Neural progenitor cell (in vitro differentiated cells): ENCODE data around the gene PDCD11. TPM values are rescaled to one million over a fixed set of nuclear protein-coding genes. Genes with fewer than 3 reads are reported as not detected.
A peak's percentile ranks its signal among the peaks of the same experiment; 100 is the strongest.

Experiments
- DNase-seq: peaks from one replicate; pipeline ENCODE4 v3.0.0-alpha.2; 2016; ENCODE audit warnings: low spot score
- H2AFZ ChIP-seq: fragments of 200-600 bp; sonication (generic); replicated peaks from 2 replicates; pipeline ENCODE4 v1.6.1; 2016; ENCODE audit warnings: antibody characterized with exemption
- H3F3A ChIP-seq: fragments of 200-600 bp; sonication (generic); 2 replicates; pipeline ENCODE4 v1.6.1; 2016; ENCODE audit warnings: antibody characterized with exemption, low read depth
- H3K27ac ChIP-seq: fragments of 200-600 bp; sonication (generic); 2 replicates; pipeline ENCODE4 v1.5.1; 2016; ENCODE audit warnings: mild to moderate bottlenecking
- H3K27me3 ChIP-seq: fragments of 200-600 bp; sonication (generic); 2 replicates; pipeline ENCODE4 v1.6.1; 2016; ENCODE audit warnings: mild to moderate bottlenecking, moderate library complexity
- H3K36me3 ChIP-seq: fragments of 200-600 bp; sonication (generic); 2 replicates; pipeline ENCODE4 v1.5.1; 2016
- H3K4me1 ChIP-seq: fragments of 200-600 bp; sonication (generic); 2 replicates; pipeline ENCODE4 v1.6.1; 2016; ENCODE audit warnings: mixed run types
- H3K4me2 ChIP-seq: fragments of 200-600 bp; sonication (generic); 2 replicates; pipeline ENCODE4 v1.6.1; 2016
- H3K4me3 ChIP-seq: fragments of 200-600 bp; sonication (generic); 2 replicates; pipeline ENCODE4 v1.5.1; 2016
- H3K79me2 ChIP-seq: fragments of 200-600 bp; sonication (generic); 2 replicates; pipeline ENCODE4 v1.6.1; 2016; ENCODE audit warnings: low read depth
- H3K9ac ChIP-seq: fragments of 200-600 bp; sonication (generic); 2 replicates; pipeline ENCODE4 v1.6.1; 2016
- H3K9me3 ChIP-seq: fragments of 200-600 bp; sonication (generic); 2 replicates; pipeline ENCODE4 v1.5.1; 2016; ENCODE audit warnings: low read depth
- H4K20me1 ChIP-seq: fragments of 200-600 bp; sonication (generic); 2 replicates; pipeline ENCODE4 v1.6.1; 2016; ENCODE audit warnings: low read depth
- H3K27ac Mint-ChIP-seq: 3 replicates; pipeline ENCODE4 v1.8.0; 2021; ENCODE audit warnings: mixed read lengths
- H3K27me3 Mint-ChIP-seq: 2 replicates; pipeline ENCODE4 v1.8.0; 2022; ENCODE audit warnings: low read depth, mild to moderate bottlenecking, inconsistent platforms, moderate library complexity, mixed read lengths; ENCODE audit not compliant: insufficient read depth
- H3K36me3 Mint-ChIP-seq: 3 replicates; pipeline ENCODE4 v1.8.0; 2021; ENCODE audit warnings: mixed read lengths
- H3K4me1 Mint-ChIP-seq: 3 replicates; pipeline ENCODE4 v1.8.0; 2021; ENCODE audit warnings: mixed read lengths
- H3K4me3 Mint-ChIP-seq: 3 replicates; pipeline ENCODE4 v1.8.0; 2021; ENCODE audit warnings: mild to moderate bottlenecking, moderate library complexity, mixed read lengths
- H3K9me3 Mint-ChIP-seq: 3 replicates; pipeline ENCODE4 v1.8.0; 2020; ENCODE audit warnings: mixed read lengths
- CTCF ChIP-seq: fragments of 200-600 bp; sonication (generic); IDR thresholded peaks from 2 replicates; pipeline ENCODE4 v1.5.1; 2017; ENCODE audit warnings: antibody characterized with exemption, mild to moderate bottlenecking
- EZH2 ChIP-seq: fragments of 200-600 bp; sonication (generic); IDR thresholded peaks from 2 replicates; pipeline ENCODE4 v1.6.1; 2017; ENCODE audit warnings: antibody characterized with exemption, mild to moderate bottlenecking, moderate library complexity
- EZH2phosphoT487 ChIP-seq: fragments of 200-600 bp; sonication (generic); IDR thresholded peaks from 2 replicates; pipeline ENCODE4 v1.6.1; 2017; ENCODE audit warnings: antibody characterized with exemption
- microRNA counts: library from miRNA; unstranded; fragments of <30 nt; microRNA quantifications from one replicate; lab custom pipeline; 2016
- microRNA-seq: library from miRNA; unstranded; fragments of <30 nt; microRNA quantifications from one replicate; pipeline ENCODE4, GENCODE V29; 2016
- total RNA-seq: library from RNA; depleted of rRNA; stranded (reverse); fragments of >200 nt; gene quantifications from 2 replicates; pipeline ENCODE4 v1.2.3, GENCODE V29; 2015; ENCODE audit warnings: low replicate concordance

The PDCD11 gene
- total RNA-seq, 1 donor from 2014 or later: 42.8 TPM

GRCh38 chr10:103493362-103493915 lies 97.0 kb downstream of the PDCD11 start, which contains the start of gene NEURL1:
Gene NEURL1, plus strand, starts transcription at chr10:103493705. Its CDS starts 683 bp downstream, at chr10:103494388.
- H3K36me3 Mint-ChIP-seq: no peaks in the 10 kb centered on the region

DNA sequence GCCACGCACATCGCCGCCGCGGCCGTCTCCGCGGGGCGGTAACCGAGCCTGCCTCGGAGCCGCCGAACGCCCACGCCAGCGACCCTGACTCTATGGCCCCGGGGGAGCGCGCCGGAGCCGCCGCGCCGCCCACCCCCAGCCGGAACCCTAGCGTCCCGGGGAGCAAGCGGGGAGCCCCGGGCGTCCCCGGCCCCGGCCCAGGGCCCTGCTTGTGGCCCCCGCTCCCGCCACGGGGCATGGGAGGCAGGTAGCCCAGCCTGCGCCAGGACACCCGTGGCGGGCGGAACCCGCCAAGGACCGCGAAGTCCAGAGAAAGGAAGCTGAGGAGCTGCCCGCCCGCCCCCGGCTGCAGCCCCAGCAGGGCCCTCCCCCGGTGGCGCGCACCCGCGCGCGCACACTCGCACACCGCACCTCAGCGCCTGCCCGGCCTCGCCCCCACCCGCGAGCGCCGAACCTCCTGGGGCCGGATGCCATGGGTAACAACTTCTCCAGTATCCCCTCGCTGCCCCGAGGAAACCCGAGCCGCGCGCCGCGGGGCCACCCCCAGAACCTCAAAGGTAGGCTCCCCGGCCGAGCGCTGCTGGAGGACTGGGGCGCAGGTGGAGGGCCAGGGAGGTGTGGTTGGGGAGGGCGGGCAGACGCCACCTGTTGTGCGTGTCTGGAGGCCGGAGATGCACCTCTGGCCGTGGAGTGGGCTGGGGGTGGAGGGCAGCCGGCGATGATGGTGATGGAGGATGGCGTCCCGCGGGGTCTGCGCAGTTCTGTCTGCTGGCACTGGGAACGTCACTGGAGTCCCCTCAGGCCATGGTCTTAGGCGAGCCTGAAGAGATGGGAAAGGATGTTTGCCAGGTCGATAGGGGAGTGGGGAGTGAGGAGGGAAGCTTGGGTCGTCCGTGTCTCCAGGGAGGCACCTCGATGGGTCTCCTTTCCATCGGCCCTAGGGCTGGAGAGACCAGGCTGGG lies 97.8 kb downstream of the PDCD11 start:
- Mint-ChIP-seq H3K4me1 (peaks cover 23% of the 10 kb centered on the region), H3K9me3 (no peaks in the 10 kb centered on the region), H3K27me3 (peaks cover 27% of the 10 kb centered on the region), H3K4me3 (peak overlapping the region; percentile 90), H3K27ac (peak overlapping the region; percentile 60), H3K36me3 (no peaks in the 10 kb centered on the region)
- DNase-seq: peak; percentile 57
- no peaks in the 10 kb centered on the region for H3K36me3 ChIP-seq
- peak overlapping the region; percentile 93 for H2AFZ ChIP-seq
- TF ChIP-seq CTCF: no peak
- peak; percentile 54 for TF ChIP-seq EZH2phosphoT487
- TF ChIP-seq EZH2: peak; percentile 75
- H3K4me3 ChIP-seq: peak overlapping the region; percentile 94
- peaks cover 15% of the 10 kb centered on the region for H3F3A ChIP-seq
- H3K4me1 ChIP-seq: peaks cover 6% of the 10 kb centered on the region
- H3K9me3 ChIP-seq: no peaks in the 10 kb centered on the region
- H3K27me3 ChIP-seq: peaks cover 67% of the 10 kb centered on the region
- peak overlapping the region; percentile 100 for H3K4me2 ChIP-seq
- no peaks in the 10 kb centered on the region for H4K20me1 ChIP-seq
- H3K79me2 ChIP-seq: no peaks in the 10 kb centered on the region
- no peak overlapping the region for H3K27ac ChIP-seq
- H3K9ac ChIP-seq: no peak overlapping the region

More at GRCh38 chr10:103493362-103493915, 97.0 kb downstream of the PDCD11 start, which contains the start of gene NEURL1:
- H3K27me3 Mint-ChIP-seq: peaks cover 27% of the 10 kb centered on the region
- H4K20me1 ChIP-seq: no peaks in the 10 kb centered on the region
- no peaks in the 10 kb centered on the region for H3K79me2 ChIP-seq
- TF ChIP-seq EZH2phosphoT487 (peak; percentile 14), EZH2 (no peak)
- peaks cover 15% of the 10 kb centered on the region for H3F3A ChIP-seq
- H3K4me3 ChIP-seq: peak within 1 kb of the TSS; percentile 94
- peak within 1 kb of the TSS; percentile 60 for H3K27ac Mint-ChIP-seq
- no peaks in the 10 kb centered on the region for H3K9me3 ChIP-seq
- peak within 1 kb of the TSS; percentile 100 for H3K4me2 ChIP-seq
- H3K4me1 Mint-ChIP-seq: peaks cover 23% of the 10 kb centered on the region
- no peak within 1 kb of the TSS for H3K9ac ChIP-seq
- peak within 1 kb of the TSS; percentile 93 for H2AFZ ChIP-seq
- H3K4me1 ChIP-seq: peaks cover 6% of the 10 kb centered on the region
- DNase-seq: peak; percentile 94
- H3K4me3 Mint-ChIP-seq: peak within 1 kb of the TSS; percentile 90
- H3K27ac ChIP-seq: no peak within 1 kb of the TSS
- H3K9me3 Mint-ChIP-seq: no peaks in the 10 kb centered on the region
- peaks cover 67% of the 10 kb centered on the region for H3K27me3 ChIP-seq
- H3K36me3 ChIP-seq: no peaks in the 10 kb centered on the region

- H2AFZ ChIP-seq: no peak overlapping the region
- H3K4me3 ChIP-seq: no peak overlapping the region
- no peak for DNase-seq
- peaks cover 15% of the 10 kb centered on the region for H3F3A ChIP-seq
- no peaks in the 10 kb centered on the region for H4K20me1 ChIP-seq
- no peaks in the 10 kb centered on the region for H3K36me3 ChIP-seq
- no peak overlapping the region for H3K27ac ChIP-seq
- H3K79me2 ChIP-seq: no peaks in the 10 kb centered on the region
- no peak overlapping the region for H3K9ac ChIP-seq
- no peaks in the 10 kb centered on the region for H3K9me3 ChIP-seq
- peaks cover 67% of the 10 kb centered on the region for H3K27me3 ChIP-seq
- Mint-ChIP-seq H3K9me3 (no peaks in the 10 kb centered on the region), H3K4me1 (peaks cover 32% of the 10 kb centered on the region), H3K4me3 (peak overlapping the region; percentile 90), H3K27me3 (peaks cover 27% of the 10 kb centered on the region), H3K27ac (no peak overlapping the region), H3K36me3 (no peaks in the 10 kb centered on the region)
- peaks cover 12% of the 10 kb centered on the region for H3K4me1 ChIP-seq
- no peak for TF ChIP-seq EZH2phosphoT487
- H3K4me2 ChIP-seq: no peak overlapping the region
Measured at GRCh38 chr10:103495321-103495720, 98.9 kb downstream of the PDCD11 start.

MicroRNAs encoded within 50 kb of the gene (microRNA counts, 767-probe panel; counts per million panel counts)
- microRNA hsa-miR-1307-3p (lab: Ali Mortazavi, UCI): 460 counts per million, percentile 90 among the panel's probes with 10 or more counts

Small RNAs within 50 kb of the gene (microRNA-seq; reads per million reads assigned to microRNA genes)
- 693 reads per million, percentile 92 among the genes with 10 or more reads in this experiment for gene MIR1307

Other genes with a start within 250 kb of the PDCD11 start
- 63.6 and 87.2 TPM in 2 replicates for gene NT5C2, start 203.4 kb upstream of the PDCD11 start, total RNA-seq
- gene RPEL1, start 150.7 kb upstream of the PDCD11 start, total RNA-seq: not detected in 2 replicates
- gene INA, start 119.5 kb upstream of the PDCD11 start, total RNA-seq: 9.7 and 9.8 TPM in 2 replicates
- 22.5 and 28.8 TPM in 2 replicates for gene PCGF6, start 45.5 kb upstream of the PDCD11 start, total RNA-seq
- gene TAF5, start 28.6 kb upstream of the PDCD11 start, total RNA-seq: 19.0 and 22.7 TPM in 2 replicates
- 166 and 324 TPM in 2 replicates for gene ATP5MK, start 151 bp upstream of the PDCD11 start, total RNA-seq
- gene CALHM2, start 55.7 kb downstream of the PDCD11 start, total RNA-seq: 2.1 TPM in 1 of 2 replicates, not detected in the other
- gene CALHM1, start 62.3 kb downstream of the PDCD11 start, total RNA-seq: 0.06 TPM in 1 of 2 replicates, not detected in the other
- gene CALHM3, start 82.6 kb downstream of the PDCD11 start, total RNA-seq: not detected in 2 replicates
- 0.06 and 1.5 TPM in 2 replicates for gene NEURL1, start 97.1 kb downstream of the PDCD11 start, total RNA-seq